Fibroblast of the aortic adventitia (primary cell): ENCODE measurements around the gene HECW1. TPM values are rescaled to one million over a fixed set of nuclear protein-coding genes. Genes with fewer than 3 reads are reported as not detected.

Source experiments
- DNase-seq: peaks from one replicate; pipeline ENCODE4 v3.0.0-alpha.2; 2010; ENCODE audit warnings: low read depth
- H3K4me3 ChIP-seq: 2 replicates; pipeline ENCODE4 v1.5.1; 2011; ENCODE audit warnings: low read depth, mild to moderate bottlenecking, control low read depth, low read length, moderate library complexity
- CTCF ChIP-seq: IDR thresholded peaks from 2 replicates; pipeline ENCODE4 v1.5.1; 2011; ENCODE audit warnings: mild to moderate bottlenecking, low read length, control low read depth, inconsistent platforms; ENCODE audit not compliant: insufficient read depth
- total RNA-seq: library from RNA; depleted of rRNA; stranded (reverse); fragments of >200 nt; gene quantifications from 2 replicates; pipeline ENCODE4 v1.2.3, GENCODE V29; 2012; ENCODE audit warnings: low replicate concordance

The HECW1 gene
- total RNA-seq, 1 donor = 3.6 TPM

GRCh38 chr7:43588477-43589132 is 476.2 kb downstream of the HECW1 start:
- no peak for DNase-seq
- H3K4me3 ChIP-seq = no peak overlapping the region
- TF ChIP-seq CTCF = no peak

DNA sequence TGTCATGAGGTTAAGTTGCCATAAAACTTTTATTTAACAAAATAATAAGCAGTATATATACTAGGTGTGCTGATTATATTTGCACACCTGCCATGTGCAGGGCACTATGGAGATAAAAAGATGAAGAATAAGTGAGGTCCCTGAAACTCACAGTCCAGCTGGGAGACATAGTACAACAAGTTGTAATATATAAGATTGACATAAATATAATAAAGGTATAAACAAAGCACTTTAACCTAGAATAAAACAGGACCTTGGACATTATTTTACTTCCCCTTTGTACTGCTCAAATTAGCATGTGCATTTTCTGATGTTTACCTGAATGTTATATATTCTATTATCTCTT is 476.7 kb downstream of the HECW1 start:
- TF ChIP-seq CTCF = no peak
- no peak for DNase-seq

GRCh38 chr7:43589728-43590127 is 477.3 kb downstream of the HECW1 start:
- DNase-seq = no peak
- H3K4me3 ChIP-seq = no peak overlapping the region
- TF ChIP-seq CTCF = no peak

More for the DNA sequence above, 476.7 kb downstream of the HECW1 start:
- H3K4me3 ChIP-seq = no peak overlapping the region

DNA sequence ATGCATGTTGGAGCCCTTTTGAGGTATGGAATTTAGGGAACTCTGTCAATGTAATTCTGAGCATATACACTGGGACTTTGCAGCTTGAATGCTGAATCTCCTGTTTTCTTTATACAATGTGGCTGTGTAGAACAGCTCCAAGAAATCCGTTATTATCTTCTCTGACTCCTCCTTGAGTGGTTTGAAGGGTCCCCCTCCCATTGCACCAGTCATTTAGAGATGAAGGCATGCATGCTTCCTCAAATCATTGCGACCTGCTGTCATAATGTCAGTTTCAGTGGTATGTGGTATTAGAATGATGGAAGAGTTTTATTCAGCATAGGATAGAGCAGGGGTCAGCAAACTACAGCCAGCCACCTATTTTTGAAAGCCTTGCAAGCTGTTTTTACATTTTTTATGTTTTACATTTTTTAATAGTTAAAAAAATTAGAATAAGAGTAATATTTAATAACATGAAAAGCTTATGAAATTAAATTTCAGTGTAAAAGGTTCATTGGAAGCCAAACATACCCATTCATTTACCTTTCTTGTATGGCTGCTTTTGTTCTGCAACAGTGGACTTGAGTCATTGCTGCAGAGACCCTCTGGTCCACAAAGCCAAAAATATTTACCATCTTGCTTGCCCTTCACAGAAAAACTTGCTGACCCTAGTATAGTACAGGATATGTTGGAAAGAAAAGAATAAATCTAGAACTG is 478.6 kb downstream of the HECW1 start:
- no peak overlapping the region for H3K4me3 ChIP-seq
- TF ChIP-seq CTCF = no peak
- no peak for DNase-seq

DNA sequence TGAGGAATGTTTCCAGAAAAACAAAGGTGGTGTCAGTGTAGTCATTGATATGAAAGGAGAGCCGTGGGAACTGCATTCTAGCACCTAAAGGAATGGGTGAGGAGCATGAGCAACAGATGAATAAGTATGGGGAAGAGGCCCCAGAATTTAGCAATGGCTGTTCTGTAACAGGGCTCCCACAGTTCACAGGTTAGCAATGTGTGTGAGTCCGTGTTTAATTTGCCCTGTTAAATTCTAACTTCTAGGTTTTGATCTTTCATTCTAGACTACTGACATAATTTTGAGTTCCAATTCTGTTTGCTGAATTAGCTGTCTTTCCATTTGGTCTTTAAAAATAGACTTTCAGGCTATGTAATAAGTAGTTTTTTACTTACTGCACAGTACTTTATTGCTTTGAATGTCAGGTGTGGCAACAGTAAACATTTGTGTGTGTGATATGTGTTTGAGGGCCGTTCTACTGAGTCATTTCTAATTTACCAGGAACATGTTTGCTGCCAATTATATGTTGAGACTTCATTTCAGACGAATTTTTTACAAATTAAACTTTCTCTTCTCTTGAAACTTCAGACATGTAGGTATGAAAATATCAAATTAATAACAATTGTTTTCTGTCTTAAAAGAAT is 479.2 kb downstream of the HECW1 start:
- TF ChIP-seq CTCF = no peak
- H3K4me3 ChIP-seq = no peak overlapping the region
- DNase-seq = no peak

DNA sequence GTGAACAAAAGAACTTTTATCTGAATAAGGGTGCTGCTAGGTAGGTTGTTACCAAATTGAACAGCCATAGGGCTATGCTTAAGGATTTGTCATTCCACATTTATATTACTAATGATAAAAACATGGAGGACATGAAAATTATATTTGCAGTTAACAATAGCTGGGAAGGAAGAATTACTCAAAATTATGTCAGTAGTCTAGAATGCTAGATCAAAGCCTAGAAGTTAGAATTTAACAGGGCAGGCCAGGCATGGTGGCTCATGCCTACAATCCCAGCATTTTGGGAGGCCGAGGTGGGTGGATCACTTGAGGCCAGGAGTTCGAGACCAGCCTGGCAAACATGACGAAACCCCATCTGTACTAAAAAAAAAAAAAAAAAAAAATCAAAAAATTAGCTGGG is 479.9 kb downstream of the HECW1 start:
- no peak for DNase-seq
- TF ChIP-seq CTCF = no peak
- no peak overlapping the region for H3K4me3 ChIP-seq
